ENCODE measurements around the gene UNC5B.
"Not testable (repeated sequence)": the region's sequence is repeated elsewhere in the genome, so short reads cannot be mapped to it uniquely, and the experiment has no call there.

The UNC5B gene

DNA sequence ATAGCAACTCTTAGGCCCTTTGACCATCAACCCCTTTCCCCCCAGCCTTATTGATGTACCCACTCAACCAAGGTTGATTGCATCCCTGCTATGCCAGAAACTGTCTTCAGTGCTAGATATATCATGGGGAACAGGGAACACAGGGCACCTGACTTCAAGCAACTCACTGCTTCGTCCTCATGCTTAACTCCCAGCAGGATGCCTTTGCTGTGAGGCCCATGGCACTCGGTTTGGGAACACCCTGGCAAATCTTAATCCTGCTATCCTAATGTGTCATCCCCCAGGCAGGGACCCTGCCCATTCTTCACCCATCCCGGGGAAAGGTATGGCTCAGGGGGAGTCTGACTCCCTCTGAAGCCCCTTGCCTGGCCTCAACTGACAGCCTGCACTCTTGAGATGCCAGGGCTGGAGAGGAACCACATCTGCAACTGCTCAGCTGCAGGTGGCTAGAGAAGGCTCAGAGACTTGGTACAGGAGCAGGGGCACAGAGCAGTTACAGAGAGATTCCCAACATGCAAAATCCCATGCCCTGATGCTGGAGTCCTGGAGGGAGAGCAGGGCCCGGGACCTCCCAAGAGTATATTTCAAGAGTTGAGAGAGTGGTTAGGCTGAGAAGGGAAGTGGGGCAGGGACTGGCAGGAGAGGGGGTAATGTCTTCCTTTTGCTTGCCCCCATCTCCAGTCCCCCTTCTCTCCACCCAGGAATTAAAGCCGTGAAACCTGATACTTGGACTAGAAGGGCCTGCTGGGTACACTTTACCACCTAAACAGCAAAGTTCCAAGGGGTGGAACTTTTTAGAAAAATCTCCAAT is 2.4 kb upstream of the UNC5B start:
- no peak for DNase-seq

DNA sequence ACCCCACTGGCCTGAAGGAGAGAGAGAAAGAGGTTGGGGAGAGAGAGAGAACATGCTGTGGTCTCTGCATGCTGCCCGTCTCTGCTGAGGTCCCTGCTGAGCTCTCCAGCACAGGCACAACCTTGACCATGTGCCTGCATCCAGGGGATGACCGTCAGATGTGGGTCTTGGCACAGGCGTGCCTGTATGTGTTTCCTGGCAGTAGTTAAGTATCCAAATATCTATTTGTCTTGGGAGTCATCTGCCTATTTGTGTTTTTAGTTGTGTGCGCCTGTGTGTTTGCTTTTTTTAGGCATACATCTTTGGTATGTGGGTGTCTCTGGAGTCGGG is 1.9 kb upstream of the UNC5B start:
- DNase-seq, result no peak

DNA sequence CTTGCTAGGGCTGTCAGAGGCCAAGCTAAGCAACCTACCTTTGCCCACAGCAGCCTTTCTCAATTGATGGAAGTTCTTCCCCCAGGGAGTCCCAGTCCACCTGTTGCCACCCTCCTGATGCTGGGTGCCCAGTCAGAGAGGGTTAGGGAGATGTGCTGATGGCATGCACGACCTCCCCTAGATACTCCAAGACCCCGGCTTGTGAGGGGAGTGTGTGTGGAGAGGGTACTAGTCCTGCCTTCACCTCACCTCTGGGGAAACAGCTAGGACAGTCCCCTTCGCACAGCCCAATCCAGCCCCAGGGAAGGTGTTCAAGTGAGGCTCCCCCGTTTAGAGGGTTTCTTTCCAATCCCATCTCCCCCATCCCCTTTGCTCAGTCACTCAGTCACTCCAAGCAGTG is 1.3 kb upstream of the UNC5B start:
- no peak for DNase-seq

DNA sequence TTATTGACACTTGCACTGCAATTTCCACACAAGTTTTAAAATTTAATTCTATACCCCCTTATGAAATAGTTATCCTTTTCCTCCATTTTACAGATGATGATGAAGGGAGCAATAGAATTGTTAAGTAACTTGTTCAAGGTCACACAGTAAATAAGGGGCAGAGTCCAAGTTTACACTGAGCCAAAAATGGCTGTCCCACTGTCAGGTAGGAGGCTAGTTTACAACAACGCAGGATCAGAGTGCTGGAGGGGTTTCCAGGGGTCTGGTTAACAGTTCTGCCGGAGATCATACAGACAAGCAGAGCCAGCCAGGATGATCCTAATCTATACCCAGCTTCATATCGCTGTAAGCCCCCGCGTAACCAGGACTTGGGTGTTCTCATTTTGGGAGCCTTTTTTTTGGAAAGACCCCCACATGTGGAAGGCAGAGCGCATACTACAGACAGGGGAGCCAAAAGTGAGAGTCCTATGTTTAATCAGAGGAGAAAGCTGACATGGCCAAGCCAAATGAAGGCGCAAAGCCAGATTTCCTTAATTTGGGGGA is 524 bp upstream of the UNC5B start:
- no peak for DNase-seq

DNA sequence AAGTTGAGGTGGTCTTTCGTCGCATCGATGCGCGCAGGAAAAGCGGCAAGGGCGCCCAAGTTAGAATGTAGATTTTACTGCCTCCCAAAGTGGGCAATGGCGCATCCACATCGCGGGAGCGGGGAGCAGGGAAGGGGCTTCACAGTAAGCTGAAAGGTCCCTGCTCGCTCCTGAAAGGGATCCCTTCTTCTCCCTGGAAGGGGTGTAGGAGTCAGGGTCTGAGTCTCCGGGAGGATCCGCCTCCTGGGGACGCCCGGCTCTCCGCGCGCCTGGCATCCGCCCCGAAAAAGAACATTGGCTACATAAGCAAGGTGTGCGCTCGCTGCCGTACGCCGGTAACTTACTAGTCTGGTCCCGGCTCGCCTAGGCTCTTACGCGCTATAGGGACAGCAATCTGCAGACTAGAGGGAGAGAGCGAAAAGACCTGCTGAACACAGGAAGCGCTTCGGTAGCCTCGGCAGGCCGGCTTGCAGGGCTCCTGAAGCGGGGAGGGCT is 804 bp downstream of the UNC5B start:
- DNase-seq, result peak; percentile 23

DNA sequence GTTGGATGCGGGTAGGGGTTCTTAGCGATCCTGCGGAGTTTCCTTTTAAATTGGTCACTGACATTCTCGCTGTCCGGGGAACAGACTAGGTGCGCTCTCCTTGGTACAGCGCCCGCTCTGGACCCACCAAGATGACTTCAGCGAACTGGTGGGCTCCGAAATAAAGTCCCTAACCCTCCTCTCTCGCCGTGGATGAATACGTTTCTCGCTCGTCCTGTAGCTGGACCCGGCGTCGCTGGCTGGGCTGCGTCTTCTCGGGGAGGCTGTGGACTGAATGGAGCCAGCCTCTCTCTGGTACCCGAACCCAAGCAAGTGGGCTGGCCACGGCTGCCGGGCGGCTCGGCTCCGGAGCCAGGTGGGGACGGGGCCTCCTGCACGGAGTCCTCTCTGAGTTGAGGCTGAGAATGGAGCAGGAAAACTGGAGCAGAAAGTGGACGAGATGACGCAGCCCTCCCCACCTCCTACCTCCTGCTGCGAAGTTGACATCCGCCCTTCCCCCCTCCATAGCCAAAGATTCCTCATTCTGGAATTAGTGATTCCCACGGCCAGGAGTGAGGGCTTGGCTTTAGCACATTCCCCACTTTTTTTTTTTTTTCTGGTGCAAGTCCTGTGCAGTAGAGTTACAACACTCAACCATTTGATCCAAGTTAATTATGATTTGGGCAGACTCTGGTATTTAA is 1.5 kb downstream of the UNC5B start:
- DNase-seq, result no peak

DNA sequence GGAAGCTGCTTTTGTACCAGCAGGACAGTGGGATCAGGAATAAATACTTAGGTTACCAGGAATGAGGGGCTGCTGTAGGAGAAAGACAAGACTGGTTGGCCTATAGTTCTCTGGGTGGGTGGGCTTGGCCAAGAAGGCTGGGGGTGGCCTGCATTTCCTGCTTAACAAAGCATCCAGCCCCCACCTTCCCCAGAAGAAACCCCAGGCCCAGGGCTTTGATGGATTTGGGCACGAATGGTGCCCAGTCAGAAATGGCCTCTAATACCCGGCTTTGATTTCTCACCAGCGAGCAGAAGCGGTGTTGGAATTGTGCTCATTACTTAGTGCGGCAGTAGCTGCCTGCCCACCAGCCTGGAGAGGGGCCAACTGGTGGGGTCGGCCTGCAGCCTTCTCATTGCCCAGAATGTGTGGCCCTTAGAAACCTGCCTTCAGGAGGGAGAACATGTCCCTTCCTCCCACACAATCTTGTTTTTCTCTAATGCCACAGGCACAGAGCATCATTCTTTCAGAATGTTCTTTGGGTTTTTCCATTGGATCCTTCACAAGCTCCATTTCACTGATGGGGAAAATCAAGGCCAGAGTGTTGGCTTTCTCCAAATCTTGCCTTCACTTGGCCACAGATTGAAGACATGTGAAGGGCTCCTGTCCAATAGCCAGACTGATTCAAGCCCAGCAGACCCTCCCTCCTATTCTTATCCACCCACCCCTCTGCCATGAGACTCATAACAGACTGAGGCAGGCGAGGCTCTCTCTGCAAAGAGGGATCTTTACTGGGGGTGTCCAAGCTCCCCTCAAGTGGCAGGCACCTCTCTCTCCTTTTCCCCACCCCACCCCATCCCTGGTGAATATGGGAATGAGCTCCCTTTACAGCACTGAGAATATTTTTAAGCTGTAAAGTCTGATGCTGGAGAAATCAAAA is 2.5 kb downstream of the UNC5B start:
- no peak for DNase-seq

DNA sequence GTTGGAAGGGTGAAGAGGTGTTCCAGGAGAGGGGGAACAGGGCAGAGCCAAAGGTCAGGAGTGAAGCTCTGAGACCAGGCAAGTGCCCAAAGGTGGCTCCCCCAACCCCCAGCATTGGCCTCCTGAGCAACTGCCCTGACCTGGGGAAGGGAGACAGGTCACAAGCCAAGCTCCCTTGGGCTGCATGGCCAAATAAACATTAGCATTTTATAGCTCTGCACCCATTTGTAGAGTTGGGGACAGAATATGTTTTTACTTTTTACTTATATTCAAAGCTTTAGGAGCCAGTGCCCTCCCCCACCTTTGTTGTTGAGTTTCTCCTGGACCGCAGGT is 4.0 kb downstream of the UNC5B start:
- no peak for DNase-seq

DNA sequence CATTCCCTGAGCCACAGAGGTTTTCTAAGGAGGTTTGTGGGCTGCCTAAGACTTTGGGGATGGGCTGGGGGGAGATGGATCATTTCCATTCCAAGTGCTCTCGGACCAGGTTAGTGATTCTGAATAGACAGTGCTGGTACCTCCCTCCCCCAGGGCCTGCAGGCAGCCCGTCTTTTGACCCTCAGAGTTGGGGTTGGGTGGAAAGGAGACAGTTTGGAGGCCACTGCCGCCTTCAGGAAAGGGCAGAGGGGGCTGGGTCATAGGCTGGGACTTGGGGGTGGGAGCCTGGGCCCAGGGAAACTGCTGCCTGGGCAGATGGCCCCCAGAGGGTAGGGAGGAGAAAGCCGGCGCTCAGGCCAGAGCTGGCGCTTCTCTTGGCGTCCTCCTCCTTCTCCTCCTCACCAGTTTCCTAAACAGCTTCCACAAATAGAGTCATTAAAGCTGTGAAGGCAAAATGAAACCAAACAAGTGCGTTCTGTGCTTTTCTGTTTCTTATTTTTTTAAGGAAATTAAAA is 4.4 kb downstream of the UNC5B start:
- no peak for DNase-seq

DNA sequence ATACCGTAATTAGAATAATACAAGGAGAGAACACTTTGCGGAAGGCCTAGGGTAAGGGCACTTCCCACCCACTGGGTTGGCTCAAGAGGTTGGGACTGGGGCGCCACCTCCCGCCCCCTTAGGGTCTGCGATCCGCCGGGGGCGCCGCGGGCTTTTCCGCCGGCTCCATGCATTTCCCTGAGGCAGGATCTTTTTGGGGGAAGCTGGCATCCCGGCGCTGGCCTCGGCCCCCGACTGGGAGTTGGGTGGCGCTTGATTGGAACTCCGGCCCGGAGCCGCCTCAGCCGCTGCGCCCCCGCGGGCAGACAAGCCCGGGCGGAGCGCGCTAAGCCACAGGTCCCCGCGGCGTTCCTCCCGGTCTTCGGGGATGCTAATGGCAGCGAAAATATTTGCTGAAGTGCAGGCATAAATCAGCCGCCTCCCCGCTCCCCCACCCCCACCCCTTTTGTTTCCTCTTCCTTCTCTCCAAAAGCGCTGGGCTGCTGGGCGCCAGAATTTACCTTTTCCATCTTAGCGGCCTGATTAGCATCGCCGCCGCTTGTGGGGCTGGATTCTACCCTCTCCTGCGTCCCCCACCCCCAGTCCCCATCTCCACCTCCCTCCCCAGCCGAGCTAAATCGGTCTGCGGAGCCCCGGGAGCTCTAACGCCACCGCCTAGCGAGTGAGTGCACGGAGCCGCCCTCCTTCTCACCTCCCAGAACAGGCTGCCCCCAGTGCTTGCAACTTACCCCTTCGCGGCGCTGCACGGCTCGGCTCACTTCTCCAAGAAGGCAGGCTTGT is 5.1 kb downstream of the UNC5B start:
- DNase-seq, result no peak

DNA sequence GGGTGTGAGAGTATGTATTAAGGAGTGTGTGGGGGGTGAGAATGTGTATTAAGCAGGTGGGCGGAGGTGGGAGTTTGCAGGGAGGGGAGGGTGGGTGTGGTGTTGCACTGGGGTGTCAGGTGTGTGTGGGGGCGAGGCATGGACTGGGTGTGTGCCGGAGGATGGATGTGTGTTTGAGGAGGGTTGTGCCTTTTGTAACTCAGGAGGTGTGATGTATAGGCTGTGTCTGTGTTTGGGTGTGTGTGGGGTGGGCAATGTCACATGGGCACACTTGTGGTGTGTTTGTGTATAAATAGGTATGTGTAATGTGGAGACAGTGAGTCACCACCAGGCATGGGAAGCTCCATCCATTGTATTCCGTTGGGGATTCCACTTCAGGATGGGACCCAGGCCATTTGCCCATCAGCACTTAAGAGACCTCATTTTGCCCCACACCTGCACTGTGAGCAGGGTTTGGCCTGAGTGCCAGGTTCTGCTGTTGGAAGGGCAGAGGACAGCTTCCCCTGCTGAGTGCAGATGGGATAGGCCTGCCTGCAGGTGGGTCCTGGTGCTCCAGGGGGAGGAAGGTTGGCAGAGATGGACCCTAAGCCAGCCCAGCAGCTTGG is 5.8 kb downstream of the UNC5B start:
- DNase-seq, result no peak

DNA sequence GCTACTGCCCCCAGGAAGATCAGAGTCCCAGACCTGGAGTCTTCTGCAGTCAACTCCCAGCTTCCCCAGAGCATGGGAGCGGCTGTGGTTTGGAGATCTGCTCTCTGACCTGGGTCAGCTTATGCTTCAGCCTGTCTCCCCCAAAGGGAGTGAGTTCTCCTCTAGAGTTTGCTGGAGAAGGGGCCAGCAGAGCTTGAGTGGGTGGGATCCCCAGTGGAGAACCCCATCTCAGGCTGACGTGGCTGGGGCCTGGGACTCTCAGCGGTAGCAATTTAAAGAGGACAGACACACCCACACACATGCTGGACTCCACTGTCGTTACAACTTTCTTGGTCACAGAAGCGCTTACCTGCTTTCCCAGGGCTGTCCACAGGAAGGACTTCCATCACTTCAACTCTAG is 6.3 kb downstream of the UNC5B start:
- no peak for DNase-seq

DNA sequence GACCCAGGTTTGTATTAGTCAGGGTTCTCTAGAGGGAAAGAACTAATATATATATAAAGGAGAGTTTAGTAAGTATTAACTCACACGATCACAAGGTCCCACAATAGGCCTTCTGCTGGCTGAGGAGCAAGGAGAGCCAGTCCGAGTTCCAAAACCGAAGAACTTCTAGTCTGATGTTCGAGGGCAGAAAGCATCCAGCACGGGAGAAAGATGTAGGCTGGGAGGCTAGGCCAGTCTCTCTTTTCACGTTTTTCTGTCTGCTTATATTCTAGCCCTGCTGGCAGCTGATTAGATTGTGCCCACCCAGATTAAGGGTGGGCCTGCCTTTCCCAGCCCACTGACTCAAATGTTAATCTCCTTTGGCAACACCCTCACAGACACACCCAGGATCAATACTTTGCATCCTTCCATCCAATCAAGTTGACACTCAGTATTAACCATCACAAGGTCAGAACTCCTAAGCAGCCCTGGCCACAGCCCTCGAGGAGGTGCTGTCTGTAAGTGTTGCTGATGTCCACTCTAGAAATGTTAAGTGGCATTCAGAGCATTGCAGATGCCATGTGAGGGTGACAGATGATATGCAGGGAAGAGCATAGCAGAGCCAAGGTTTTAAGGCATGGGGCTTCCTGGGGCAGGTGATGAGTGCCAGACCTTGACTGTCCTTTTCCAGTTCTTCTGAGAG is 7.0 kb downstream of the UNC5B start:
- DNase-seq, result not testable (repeated sequence)

DNA sequence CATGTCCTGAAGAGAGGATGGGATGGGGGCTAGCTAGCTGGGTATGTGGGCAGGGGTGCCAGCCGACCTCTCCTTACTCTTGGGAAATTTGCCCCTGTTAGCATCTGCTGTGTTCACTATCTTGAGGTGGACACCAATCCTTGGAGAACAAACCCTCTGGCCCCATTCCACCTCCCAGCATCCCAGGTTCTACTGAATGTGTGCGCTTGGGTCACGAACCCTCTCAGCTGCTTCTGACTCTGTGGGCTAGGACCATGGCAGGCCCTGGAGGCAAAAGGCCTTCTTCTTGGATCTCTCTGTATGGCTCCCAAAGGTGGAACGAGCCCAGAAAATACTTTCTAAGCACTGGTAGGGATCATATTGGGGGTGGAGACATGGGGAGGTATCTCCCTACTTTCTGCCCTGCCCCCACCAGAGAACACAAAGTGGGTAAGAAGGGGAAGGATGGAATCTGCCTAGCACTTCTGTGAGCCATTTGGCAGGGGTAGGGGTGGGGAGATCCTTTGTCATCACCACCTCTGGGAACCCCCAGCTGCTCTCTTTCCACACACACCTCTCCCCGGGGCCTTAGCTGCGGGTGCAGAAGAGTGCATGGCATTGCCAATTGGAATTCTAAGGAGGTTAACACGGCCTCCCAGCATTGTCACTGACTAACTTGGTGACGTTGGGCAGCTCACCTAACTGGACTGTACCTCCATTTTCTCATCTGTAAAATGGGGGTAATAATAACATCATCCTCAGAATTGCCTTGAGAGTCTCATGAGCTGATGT is 7.7 kb downstream of the UNC5B start:
- DNase-seq, result no peak

DNA sequence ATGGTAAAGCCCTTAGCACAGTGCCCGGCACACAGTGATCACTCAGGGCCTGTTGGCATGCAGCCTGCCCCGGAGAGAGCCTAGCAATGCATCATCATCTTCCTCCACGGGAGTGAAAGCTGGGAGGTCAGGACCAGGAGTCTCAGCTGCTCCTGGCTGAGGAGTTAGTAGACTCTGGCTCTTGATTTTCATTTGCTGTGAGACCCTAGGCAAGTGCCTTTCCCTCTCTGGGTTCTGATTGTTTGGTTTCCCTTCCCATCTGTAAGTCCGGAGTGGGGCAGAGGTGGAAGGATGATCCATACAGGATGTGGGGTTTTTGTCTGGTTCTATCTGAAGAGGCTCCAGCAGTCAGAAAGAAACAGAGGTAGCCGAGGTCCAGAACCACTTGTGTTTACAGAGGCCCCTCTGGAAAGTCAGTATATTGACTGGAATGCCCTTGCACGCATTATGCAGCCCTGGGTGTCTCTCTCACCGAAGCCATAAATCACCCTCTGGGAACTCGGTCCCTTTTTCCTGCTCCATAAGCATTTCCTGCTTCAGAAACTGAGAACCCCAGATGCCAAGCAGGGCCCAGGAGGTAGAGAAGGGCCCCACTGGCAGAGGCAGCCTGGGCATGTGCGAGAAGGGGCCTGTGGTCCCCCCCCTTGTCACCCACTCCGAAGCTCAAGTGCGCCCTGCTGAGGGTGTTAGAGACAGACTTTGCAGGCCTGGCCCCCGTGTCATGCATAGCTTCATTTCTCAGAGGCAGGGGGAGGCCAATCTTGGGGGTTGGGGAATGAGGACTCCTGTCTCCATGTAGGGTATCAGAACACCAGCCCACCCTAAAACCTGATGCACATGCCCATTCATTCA is 8.5 kb downstream of the UNC5B start:
- no peak for DNase-seq

DNA sequence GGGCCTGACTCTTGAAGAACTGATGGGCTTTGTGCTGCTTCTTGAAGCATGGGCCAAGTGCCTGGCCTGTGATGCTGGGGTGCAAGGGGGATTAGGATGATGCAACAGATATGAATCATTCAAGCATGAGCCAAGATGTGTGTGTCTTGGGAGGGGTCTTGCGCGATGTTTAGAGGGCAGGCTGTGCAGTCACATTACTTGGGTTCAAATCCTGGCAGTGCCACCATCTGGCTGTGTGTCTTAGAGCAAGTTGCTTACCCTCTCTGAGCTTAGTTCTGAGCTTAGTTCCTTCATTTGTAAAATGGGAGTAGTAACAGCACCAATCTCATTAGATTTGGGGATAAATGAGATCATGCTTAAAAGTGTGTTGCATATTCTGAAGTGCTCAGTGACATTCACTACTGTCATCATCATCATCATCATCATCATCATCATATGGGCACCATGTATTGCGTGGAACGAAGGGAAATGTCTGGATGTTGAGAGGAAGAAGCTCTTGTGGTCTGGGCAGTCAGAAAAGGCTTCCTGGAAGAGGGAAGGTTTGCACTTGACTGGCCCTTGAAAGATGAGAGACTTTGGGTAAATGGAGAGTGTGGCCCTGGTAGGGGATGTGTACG is 9.3 kb downstream of the UNC5B start:
- DNase-seq, result no peak

DNA sequence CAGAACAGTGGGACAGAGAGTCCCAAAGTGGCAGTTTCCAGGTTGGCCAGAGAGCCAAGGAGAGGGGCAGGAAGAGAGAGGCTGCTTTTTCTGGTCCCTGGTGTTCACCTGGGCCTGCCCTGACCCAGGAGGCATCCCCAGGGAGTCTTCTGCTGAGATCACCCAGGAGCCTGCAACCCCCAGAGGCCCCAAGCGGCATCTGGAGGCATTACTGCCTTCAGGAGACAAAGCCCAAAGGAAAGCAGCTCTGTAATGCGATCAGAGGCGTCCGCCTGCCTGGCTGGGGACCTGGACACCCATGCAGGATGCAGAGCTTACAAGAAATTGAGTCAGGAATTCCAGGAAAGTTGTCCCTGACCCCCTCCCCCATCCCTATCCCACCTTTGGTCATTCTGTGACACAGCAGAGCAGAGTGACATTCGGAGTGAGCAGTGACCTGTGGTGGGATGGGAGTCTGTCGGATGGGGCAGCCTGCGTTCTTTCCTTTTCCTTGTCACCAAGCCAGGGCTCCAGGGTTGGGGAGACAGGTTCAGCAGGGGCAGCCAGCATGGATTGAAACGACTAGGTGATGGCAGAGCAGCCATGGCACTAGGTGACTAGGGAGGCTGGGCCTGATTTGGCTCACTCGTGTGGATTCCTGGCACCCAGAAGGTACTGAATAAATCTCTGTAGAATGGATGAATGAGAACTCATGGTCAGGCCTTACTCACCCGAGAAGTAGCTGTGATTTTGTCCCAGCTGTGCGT is 10.4 kb downstream of the UNC5B start:
- no peak for DNase-seq
